NB4 (cell line): ENCODE measurements around the gene ARHGAP25.

Source experiments
- DNase-seq: peaks from one replicate; pipeline ENCODE4 v3.0.0; 2010; ENCODE audit warnings: low read depth
- H3K4me3 ChIP-seq: one replicate; pipeline ENCODE4 v1.5.1; 2011; ENCODE audit warnings: mild to moderate bottlenecking, low read depth, low read length, moderate library complexity
- CTCF ChIP-seq: IDR thresholded peaks from one replicate; pipeline ENCODE4 v1.5.1; 2012; ENCODE audit warnings: low read depth, low read length
- MAX ChIP-seq: IDR thresholded peaks from 2 replicates; pipeline ENCODE4 v1.6.1; 2011; ENCODE audit warnings: low read depth, low read length
- MYC ChIP-seq: IDR thresholded peaks from 2 replicates; pipeline ENCODE4 v1.6.1; 2011; ENCODE audit warnings: low read depth, low read length
- POLR2A ChIP-seq: IDR thresholded peaks from 2 replicates; pipeline ENCODE4 v1.6.1; 2011; ENCODE audit warnings: mild to moderate bottlenecking; ENCODE audit not compliant: insufficient read length; ENCODE audit errors: extremely low read depth

Gene ARHGAP25

GRCh38 chr2:68762100-68762499 lies 27.5 kb downstream of the ARHGAP25 start:
- TF ChIP-seq CTCF: no peak
- TF ChIP-seq MYC: no peak
- TF ChIP-seq POLR2A: no peak
- no peak for TF ChIP-seq MAX
- DNase-seq: peak; percentile 34
- H3K4me3 ChIP-seq: no peak overlapping the region

GRCh38 chr2:68762665-68763064 lies 28.1 kb downstream of the ARHGAP25 start:
- peak; percentile 61 for DNase-seq
- no peak overlapping the region for H3K4me3 ChIP-seq
- no peak for TF ChIP-seq POLR2A
- TF ChIP-seq CTCF: no peak
- no peak for TF ChIP-seq MYC
- TF ChIP-seq MAX: no peak

- no peak overlapping the region for H3K4me3 ChIP-seq
- TF ChIP-seq MYC (no peak), CTCF (no peak), MAX (no peak), POLR2A (no peak)
- DNase-seq: no peak
Measured at GRCh38 chr2:68764041-68764805, 29.6 kb downstream of the ARHGAP25 start.

GRCh38 chr2:68764806-68765311 lies 30.2 kb downstream of the ARHGAP25 start:
- TF ChIP-seq POLR2A (no peak), MYC (no peak)
- H3K4me3 ChIP-seq: no peak overlapping the region
- DNase-seq: peak; percentile 20

GRCh38 chr2:68765739-68766375 lies 31.2 kb downstream of the ARHGAP25 start:
- DNase-seq: peak; percentile 76
- TF ChIP-seq MYC: no peak
- no peak for TF ChIP-seq CTCF
- TF ChIP-seq POLR2A: no peak
- no peak for TF ChIP-seq MAX
- H3K4me3 ChIP-seq: peak overlapping the region; percentile 10

GRCh38 chr2:68766376-68766845 lies 31.8 kb downstream of the ARHGAP25 start:
- H3K4me3 ChIP-seq: peak overlapping the region; percentile 37
- peak; percentile 98 for DNase-seq
- TF ChIP-seq POLR2A (no peak), CTCF (no peak), MYC (peak; percentile 97), MAX (peak; percentile 97)
